B cell (primary cell): ENCODE measurements around the gene ATPAF1. TPM values are rescaled to one million over a fixed set of nuclear protein-coding genes. Genes with fewer than 3 reads are reported as not detected.

Source experiments
- ATAC-seq: fragments of 200-7000 bp; cut with Tn5 transposase; one replicate; pipeline ENCODE4 v1.10.0; 2021; ENCODE audit warnings: low read depth, mild to moderate bottlenecking, moderate number of reproducible peaks, moderate library complexity
- CTCF ChIA-PET: fragments of 350-600 bp; sonication (Branson Sonifier 250); formaldehyde crosslinking; loops from one replicate; lab custom pipeline; 2021; ENCODE audit warnings: antibody characterized with exemption, inconsistent platforms; lab: Charles Lee
- POLR2A ChIA-PET: fragments of 350-600 bp; sonication (Branson Sonifier 250); formaldehyde crosslinking; loops from one replicate; lab custom pipeline; 2021; ENCODE audit warnings: antibody characterized with exemption; lab: Charles Lee
- DNase-seq: peaks from one replicate; pipeline ENCODE4 v3.0.0; 2013
- H2AFZ ChIP-seq: 2 replicates; pipeline ENCODE4 v1.6.1; 2012; ENCODE audit warnings: mild to moderate bottlenecking, low read depth, low read length; ENCODE audit not compliant: insufficient read depth, poor library complexity, severe bottlenecking
- H3K27ac ChIP-seq, 2 donors: 1 replicate in 1 of 2; 2 replicates in 1 of 2; pipeline ENCODE4 v1.5.1; 2012 to 2013; ENCODE audit warnings: low read length in 2 of 2, mild to moderate bottlenecking in 2 of 2, moderate library complexity in 1 of 2
- H3K27me3 ChIP-seq, 4 experiments: fragments of 200-600 bp in 1 of 4; sonication (generic) in 1 of 4; replicated peaks in 1 of 4; 1 replicate in 2 of 4; 2 replicates in 2 of 4; pipeline versions ENCODE4 v1.6.1 to v1.7.0; 2013 to 2016; ENCODE audit warnings: low read length in 3 of 4, mild to moderate bottlenecking in 2 of 4, mixed read lengths in 1 of 4, moderate library complexity in 1 of 4; ENCODE audit not compliant: insufficient read depth in 4 of 4, control insufficient read depth in 3 of 4; ENCODE audit errors: control extremely low read depth in 1 of 4
- H3K36me3 ChIP-seq, 2 experiments: replicated peaks in 1 of 2; 1 replicate in 1 of 2; 2 replicates in 1 of 2; pipeline versions ENCODE4 v1.6.1 to v1.7.1; 2013; ENCODE audit warnings: low read length in 1 of 2; ENCODE audit not compliant: insufficient read depth in 2 of 2, control insufficient read depth in 1 of 2; ENCODE audit errors: control extremely low read depth in 1 of 2, extremely low read depth in 1 of 2
- H3K4me1 ChIP-seq, 2 donors: fragments of 200-600 bp in 1 of 2; sonication (generic) in 1 of 2; 1 replicate in 1 of 2; 2 replicates in 1 of 2; pipeline versions ENCODE4 v1.5.1 to v1.6.1; 2013 to 2017; ENCODE audit warnings: low read length in 2 of 2; ENCODE audit not compliant: control insufficient read depth in 2 of 2, insufficient read depth in 2 of 2
- H3K4me2 ChIP-seq: replicated peaks from 2 replicates; pipeline ENCODE3; 2012; ENCODE audit warnings: mild to moderate bottlenecking, low read depth, low read length; ENCODE audit not compliant: poor library complexity, severe bottlenecking
- H3K4me3 ChIP-seq, 5 experiments: fragments of 200-600 bp in 1 of 5; sonication (generic) in 1 of 5; 1 replicate in 3 of 5; 2 replicates in 2 of 5; pipeline versions ENCODE4 v1.5.1 to v1.7.0; 2011 to 2016; ENCODE audit warnings: low read length in 4 of 5, mild to moderate bottlenecking in 4 of 5, low read depth in 2 of 5, control low read depth in 1 of 5, moderate library complexity in 1 of 5; ENCODE audit not compliant: insufficient read depth in 1 of 5; ENCODE audit errors: control extremely low read depth in 1 of 5, extremely low read depth in 1 of 5
- H3K79me2 ChIP-seq: fragments of 200-600 bp; sonication (generic); one replicate; pipeline ENCODE4 v1.6.0; 2016; ENCODE audit warnings: low read length; ENCODE audit not compliant: control insufficient read depth, insufficient read depth
- H3K9ac ChIP-seq: fragments of 200-600 bp; sonication (generic); 2 replicates; pipeline ENCODE4 v1.6.1; 2017; ENCODE audit warnings: mild to moderate bottlenecking, low read length, moderate library complexity
- H3K9me3 ChIP-seq, 3 donors: one replicate each; pipeline versions ENCODE4 v1.6.1 to v1.7.1; 2013; ENCODE audit warnings: low read length in 2 of 3; ENCODE audit not compliant: control insufficient read depth in 2 of 3, insufficient read depth in 1 of 3; ENCODE audit errors: control extremely low read depth in 1 of 3
- H4K20me1 ChIP-seq: 2 replicates; pipeline ENCODE4 v1.6.0; 2012; ENCODE audit warnings: mild to moderate bottlenecking, low read length; ENCODE audit not compliant: insufficient read depth, control insufficient read depth, poor library complexity, severe bottlenecking
- H3K27ac Mint-ChIP-seq: one replicate; pipeline ENCODE4 v1.8.0; 2021; ENCODE audit warnings: mixed read lengths
- H3K27me3 Mint-ChIP-seq: one replicate; pipeline ENCODE4 v1.8.0; 2021; ENCODE audit warnings: mixed read lengths
- H3K4me1 Mint-ChIP-seq: one replicate; pipeline ENCODE4 v1.8.0; 2021; ENCODE audit warnings: mixed read lengths
- H3K4me3 Mint-ChIP-seq: one replicate; pipeline ENCODE4 v1.8.0; 2021; ENCODE audit warnings: mixed read lengths
- H3K9me3 Mint-ChIP-seq: one replicate; pipeline ENCODE4 v1.8.0; 2022; ENCODE audit warnings: mixed read lengths; ENCODE audit not compliant: insufficient read depth
- CTCF ChIP-seq: fragments of 200-600 bp; IDR thresholded peaks from one replicate; pipeline ENCODE4 v1.8.0; 2022; ENCODE audit warnings: antibody characterized with exemption, mild to moderate bottlenecking
- EZH2 ChIP-seq: IDR thresholded peaks from 2 replicates; pipeline ENCODE4 v1.6.1; 2012; ENCODE audit warnings: borderline replicate concordance, low read depth, mild to moderate bottlenecking, moderate library complexity, low read length; ENCODE audit not compliant: insufficient read depth, poor library complexity, severe bottlenecking
- WGBS: methylation state at CpG from one replicate; pipeline ENCODE4 v1.1.5; 2013; ENCODE audit warnings: missing lambda C conversion rate; ENCODE audit not compliant: insufficient coverage; 5-methylcytosine and 5-hydroxymethylcytosine counted together
- intact Hi-C: fragments of 100-400 bp; cut with micrococcal nuclease; formaldehyde crosslinking; loops from one replicate; pipeline ENCODE4 v1.10.0; 2022
- polyA plus RNA-seq: library from polyadenylated mRNA; depleted of rRNA; stranded (reverse); fragments of >200 nt; gene quantifications from 2 replicates; pipeline ENCODE4 v1.2.3, GENCODE V29; 2012
- total RNA-seq, 2 donors: library from RNA; stranded (reverse); fragments of 120-200 nt in 1 of 2; gene quantifications; 1 replicate in 1 of 2; 2 replicates in 1 of 2; pipeline versions ENCODE4 v1.2.3 to v1.2.4, GENCODE V29; 2013 to 2022

Gene ATPAF1
- total and polyA plus RNA-seq, 2 donors (not counting 1 experiment from before 2014, with no cell fraction given), result 18.3 to 22.0 TPM

- ChIA-PET CTCF (no interaction called here), POLR2A (no interaction called here)
- H3K4me3 ChIP-seq, result no peak overlapping the region
- no peak overlapping the region for H3K4me2 ChIP-seq
- ATAC-seq, result no peak
- no peak overlapping the region for H2AFZ ChIP-seq
- no peak overlapping the region for H3K27ac ChIP-seq
- no peaks in the 10 kb centered on the region for H3K4me1 Mint-ChIP-seq
- H3K79me2 ChIP-seq, result no peaks in the 10 kb centered on the region
- H3K9me3 ChIP-seq, result no peaks in the 10 kb centered on the region
- WGBS, result no CpG with 5 or more reads among the region's 2 CpGs
- H3K4me3 Mint-ChIP-seq, result no peak overlapping the region
- H3K9me3 Mint-ChIP-seq, result no peaks in the 10 kb centered on the region
- TF ChIP-seq EZH2 (no peak), CTCF (no peak)
- H3K36me3 ChIP-seq, result peaks cover 8 to 24% of the 10 kb centered on the region in 2 experiments
- H3K4me1 ChIP-seq, result no peaks in the 10 kb centered on the region
- H3K27me3 Mint-ChIP-seq, result no peaks in the 10 kb centered on the region
- no peaks in the 10 kb centered on the region for H4K20me1 ChIP-seq
- no peak overlapping the region for H3K9ac ChIP-seq
- no peak for DNase-seq
- H3K27ac Mint-ChIP-seq, result no peak overlapping the region
- H3K27me3 ChIP-seq, result no peaks in the 10 kb centered on the region
- intact Hi-C loops, result no loop called here
These were observed 30.6 kb downstream of the ATPAF1 start for GRCh38 chr1:46637444-46638083.

- Mint-ChIP-seq H3K27ac (no peak overlapping the region), H3K4me1 (no peaks in the 10 kb centered on the region), H3K4me3 (no peak overlapping the region), H3K9me3 (no peaks in the 10 kb centered on the region), H3K27me3 (no peaks in the 10 kb centered on the region)
- 100% methylated on average over 1 of the region's 2 CpGs for WGBS
- H3K27me3 ChIP-seq, result no peaks in the 10 kb centered on the region
- no peak overlapping the region for H3K4me3 ChIP-seq
- no peaks in the 10 kb centered on the region for H4K20me1 ChIP-seq
- ATAC-seq (no peak), DNase-seq (no peak)
- CTCF ChIA-PET, result no interaction called here
- no peaks in the 10 kb centered on the region for H3K9me3 ChIP-seq
- intact Hi-C loops, result no loop called here
- TF ChIP-seq EZH2 (no peak), CTCF (no peak)
- H2AFZ ChIP-seq, result no peak overlapping the region
- POLR2A ChIA-PET, result no interaction called here
- no peaks in the 10 kb centered on the region for H3K79me2 ChIP-seq
- no peaks in the 10 kb centered on the region for H3K4me1 ChIP-seq
- H3K27ac ChIP-seq, result no peak overlapping the region
- H3K9ac ChIP-seq, result no peak overlapping the region
- no peak overlapping the region for H3K4me2 ChIP-seq
- H3K36me3 ChIP-seq, result peaks cover 11 to 32% of the 10 kb centered on the region in 2 experiments
These were observed 33.0 kb downstream of the ATPAF1 start for GRCh38 chr1:46635205-46635604.
